Glutamatergic neuron (in vitro differentiated cells): ENCODE results near the gene NEDD4. TPM values are rescaled to one million over a fixed set of nuclear protein-coding genes. Genes with fewer than 3 reads are reported as not detected.

Source experiments
- DNase-seq: peaks from one replicate; pipeline ENCODE4 v3.0.0; 2022
- H3K27ac Mint-ChIP-seq: one replicate; pipeline ENCODE4 v1.8.0; 2020; ENCODE audit warnings: mild to moderate bottlenecking, mixed read lengths, inconsistent platforms; ENCODE audit not compliant: unreplicated experiment
- H3K27me3 Mint-ChIP-seq: one replicate; pipeline ENCODE4 v1.8.0; 2020; ENCODE audit warnings: mild to moderate bottlenecking, moderate library complexity, mixed read lengths, inconsistent platforms; ENCODE audit not compliant: unreplicated experiment
- H3K36me3 Mint-ChIP-seq: one replicate; pipeline ENCODE4 v1.8.0; 2020; ENCODE audit warnings: mild to moderate bottlenecking, mixed read lengths, inconsistent platforms; ENCODE audit not compliant: unreplicated experiment
- H3K4me1 Mint-ChIP-seq: one replicate; pipeline ENCODE4 v1.8.0; 2020; ENCODE audit warnings: mild to moderate bottlenecking, low read depth, mixed read lengths, inconsistent platforms; ENCODE audit not compliant: unreplicated experiment
- H3K4me3 Mint-ChIP-seq: one replicate; pipeline ENCODE4 v1.8.0; 2020; ENCODE audit warnings: mild to moderate bottlenecking, mixed read lengths, inconsistent platforms; ENCODE audit not compliant: unreplicated experiment
- H3K9me3 Mint-ChIP-seq: one replicate; pipeline ENCODE4 v1.8.0; 2020; ENCODE audit warnings: mild to moderate bottlenecking, moderate library complexity, mixed read lengths, inconsistent platforms; ENCODE audit not compliant: unreplicated experiment
- total RNA-seq: library from RNA; stranded (reverse); fragmentation: NEBNext Ultra II Directional; extraction: Animal tissue kit (Norgen Biotek cat#: 25700); gene quantifications from one replicate; pipeline ENCODE4 v1.2.1, GENCODE V29; 2021; ENCODE audit not compliant: unreplicated experiment
- TF ChIP-seq, protein P1 (sequence below): fragments of 200-600 bp; sonication (generic); IDR thresholded peaks from one replicate; pipeline ENCODE4 v1.5.0; 2021; ENCODE audit not compliant: partially characterized antibody, unreplicated experiment

Gene NEDD4
- total RNA-seq, 1 donor from 2014 or later: 3.7 TPM

DNA sequence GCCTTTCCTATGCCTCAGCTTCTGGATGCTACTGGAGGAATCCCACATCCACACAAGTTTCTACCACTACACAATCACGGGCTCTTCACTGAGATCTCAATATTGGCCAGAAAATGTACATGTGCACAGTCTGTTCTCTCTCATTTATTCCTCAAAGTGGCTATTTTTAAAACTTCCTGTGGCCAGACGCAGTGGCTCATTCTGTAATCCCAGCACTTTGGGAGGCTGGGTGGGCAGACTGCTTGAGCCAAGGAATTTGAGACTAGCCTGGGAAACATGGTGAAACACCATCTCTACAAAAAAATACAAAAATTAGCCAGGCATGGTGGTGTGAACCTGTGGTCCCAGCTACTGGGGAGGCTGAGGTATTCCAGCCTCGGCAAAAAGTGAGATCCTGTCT lies 159.1 kb downstream of the NEDD4 start:
- no peak for DNase-seq
- Mint-ChIP-seq H3K27me3 (no peaks in the 10 kb centered on the region), H3K27ac (no peak overlapping the region), H3K4me1 (no peaks in the 10 kb centered on the region), H3K36me3 (no peaks in the 10 kb centered on the region), H3K9me3 (no peaks in the 10 kb centered on the region), H3K4me3 (no peak overlapping the region)
- TF ChIP-seq, protein P1, sequence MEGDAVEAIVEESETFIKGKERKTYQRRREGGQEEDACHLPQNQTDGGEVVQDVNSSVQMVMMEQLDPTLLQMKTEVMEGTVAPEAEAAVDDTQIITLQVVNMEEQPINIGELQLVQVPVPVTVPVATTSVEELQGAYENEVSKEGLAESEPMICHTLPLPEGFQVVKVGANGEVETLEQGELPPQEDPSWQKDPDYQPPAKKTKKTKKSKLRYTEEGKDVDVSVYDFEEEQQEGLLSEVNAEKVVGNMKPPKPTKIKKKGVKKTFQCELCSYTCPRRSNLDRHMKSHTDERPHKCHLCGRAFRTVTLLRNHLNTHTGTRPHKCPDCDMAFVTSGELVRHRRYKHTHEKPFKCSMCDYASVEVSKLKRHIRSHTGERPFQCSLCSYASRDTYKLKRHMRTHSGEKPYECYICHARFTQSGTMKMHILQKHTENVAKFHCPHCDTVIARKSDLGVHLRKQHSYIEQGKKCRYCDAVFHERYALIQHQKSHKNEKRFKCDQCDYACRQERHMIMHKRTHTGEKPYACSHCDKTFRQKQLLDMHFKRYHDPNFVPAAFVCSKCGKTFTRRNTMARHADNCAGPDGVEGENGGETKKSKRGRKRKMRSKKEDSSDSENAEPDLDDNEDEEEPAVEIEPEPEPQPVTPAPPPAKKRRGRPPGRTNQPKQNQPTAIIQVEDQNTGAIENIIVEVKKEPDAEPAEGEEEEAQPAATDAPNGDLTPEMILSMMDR: no peak

DNA sequence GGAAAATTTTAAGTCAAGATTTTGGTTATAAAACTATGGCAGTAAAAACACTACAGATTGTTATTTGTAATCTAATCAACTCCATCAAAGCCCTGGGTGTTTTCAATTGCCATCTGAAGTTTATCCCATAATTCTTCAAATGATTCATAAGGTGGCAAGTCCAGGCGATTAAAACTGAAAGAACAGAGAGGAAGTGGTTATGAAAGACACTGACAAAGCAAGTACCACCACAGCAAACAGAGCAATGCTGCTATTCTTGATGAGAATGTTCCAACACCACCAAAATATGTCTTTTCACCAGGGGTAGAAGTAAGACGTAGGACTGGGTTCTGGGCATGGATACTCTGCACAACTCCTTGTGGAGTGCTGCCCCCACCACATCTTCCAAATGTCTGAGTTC lies 163.6 kb downstream of the NEDD4 start:
- Mint-ChIP-seq H3K27me3 (no peaks in the 10 kb centered on the region), H3K9me3 (no peaks in the 10 kb centered on the region), H3K4me1 (no peaks in the 10 kb centered on the region), H3K36me3 (no peaks in the 10 kb centered on the region), H3K4me3 (no peak overlapping the region), H3K27ac (no peak overlapping the region)
- TF ChIP-seq, protein P1: no peak
- no peak for DNase-seq

DNA sequence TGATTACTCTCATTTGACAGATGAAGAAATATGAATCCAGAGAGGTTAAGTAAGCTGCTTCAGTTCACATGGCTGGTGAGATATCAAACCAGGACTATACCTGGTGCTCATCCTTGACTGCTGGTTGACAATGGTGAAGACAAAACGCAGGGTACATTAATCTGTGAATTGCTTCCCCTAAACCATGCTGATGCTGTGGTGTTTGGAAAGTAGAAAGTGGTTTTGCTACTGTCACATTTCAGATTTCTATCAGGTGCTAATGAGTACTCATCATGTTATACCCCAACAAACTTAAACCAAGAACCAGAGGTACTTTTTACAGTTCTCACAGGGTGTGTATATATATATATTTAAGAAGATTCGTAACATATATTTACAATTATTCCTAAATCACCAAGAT lies 165.5 kb downstream of the NEDD4 start:
- DNase-seq: no peak
- no peak overlapping the region for H3K27ac Mint-ChIP-seq
- H3K9me3 Mint-ChIP-seq: no peaks in the 10 kb centered on the region
- H3K4me3 Mint-ChIP-seq: no peak overlapping the region
- TF ChIP-seq, protein P1: no peak
- no peaks in the 10 kb centered on the region for H3K36me3 Mint-ChIP-seq
- H3K27me3 Mint-ChIP-seq: no peaks in the 10 kb centered on the region
- H3K4me1 Mint-ChIP-seq: no peaks in the 10 kb centered on the region

DNA sequence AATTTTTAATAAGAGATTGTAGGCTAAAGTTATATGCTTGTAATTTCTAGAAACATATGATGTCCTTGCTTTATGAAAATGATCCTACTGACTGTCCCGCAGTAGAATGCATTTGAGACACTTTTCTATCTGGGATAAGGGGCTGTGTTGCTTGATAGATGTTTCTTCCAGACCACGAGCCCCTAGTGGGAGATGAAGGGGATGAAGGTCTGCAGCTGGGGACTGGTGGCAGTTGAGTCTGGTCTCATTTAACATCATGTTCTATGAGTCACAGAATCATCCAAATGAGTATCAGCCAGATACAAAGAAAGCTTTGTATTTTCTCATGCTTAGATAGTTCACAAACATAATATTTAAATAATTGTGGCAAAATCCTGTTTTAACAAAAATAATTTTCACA lies 166.2 kb downstream of the NEDD4 start:
- Mint-ChIP-seq H3K9me3 (no peaks in the 10 kb centered on the region), H3K4me1 (no peaks in the 10 kb centered on the region), H3K36me3 (no peaks in the 10 kb centered on the region), H3K27me3 (no peaks in the 10 kb centered on the region), H3K27ac (no peak overlapping the region), H3K4me3 (no peak overlapping the region)
- TF ChIP-seq, protein P1: no peak
- DNase-seq: no peak

DNA sequence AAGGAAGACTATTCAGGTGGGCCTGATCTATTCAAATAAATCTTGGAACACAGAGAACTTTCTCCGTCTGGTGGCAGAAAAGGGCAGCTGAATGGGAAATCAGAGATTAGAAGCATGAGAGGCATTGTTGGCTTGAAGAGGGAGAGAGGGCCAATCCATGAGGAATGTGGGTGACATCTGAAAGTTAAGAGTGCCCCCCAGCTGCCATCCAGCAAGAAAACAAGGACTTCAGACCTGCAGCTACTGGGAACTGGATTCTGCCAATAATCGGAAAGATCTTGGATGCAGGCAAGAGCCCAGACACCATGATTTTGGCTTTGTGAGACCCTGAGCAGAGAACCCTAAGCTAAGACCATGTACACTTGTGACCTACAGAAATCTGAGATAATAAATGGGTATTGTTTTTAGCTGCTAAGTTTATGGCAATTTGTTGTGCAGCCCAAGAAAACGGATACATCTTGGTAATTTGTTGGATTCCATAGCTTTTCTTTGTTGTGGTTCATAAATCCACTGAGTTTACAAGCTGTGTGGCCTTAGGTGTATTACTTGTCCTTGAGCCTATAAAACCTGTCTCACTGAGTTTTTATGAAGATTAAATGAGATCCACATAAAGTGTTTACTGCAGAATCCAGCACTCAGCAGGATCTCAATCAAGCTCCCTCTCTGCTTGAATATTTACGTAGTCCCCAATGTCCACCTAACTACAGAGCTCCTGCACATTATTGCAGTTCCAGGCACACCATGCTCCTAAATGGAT lies 168.4 kb downstream of the NEDD4 start:
- Mint-ChIP-seq H3K4me1 (no peaks in the 10 kb centered on the region), H3K4me3 (no peak overlapping the region), H3K36me3 (no peaks in the 10 kb centered on the region), H3K9me3 (peaks cover 1% of the 10 kb centered on the region), H3K27ac (no peak overlapping the region), H3K27me3 (no peaks in the 10 kb centered on the region)
- TF ChIP-seq, protein P1: no peak
- no peak for DNase-seq
